ENCODE results near the gene PID1.

DNA sequence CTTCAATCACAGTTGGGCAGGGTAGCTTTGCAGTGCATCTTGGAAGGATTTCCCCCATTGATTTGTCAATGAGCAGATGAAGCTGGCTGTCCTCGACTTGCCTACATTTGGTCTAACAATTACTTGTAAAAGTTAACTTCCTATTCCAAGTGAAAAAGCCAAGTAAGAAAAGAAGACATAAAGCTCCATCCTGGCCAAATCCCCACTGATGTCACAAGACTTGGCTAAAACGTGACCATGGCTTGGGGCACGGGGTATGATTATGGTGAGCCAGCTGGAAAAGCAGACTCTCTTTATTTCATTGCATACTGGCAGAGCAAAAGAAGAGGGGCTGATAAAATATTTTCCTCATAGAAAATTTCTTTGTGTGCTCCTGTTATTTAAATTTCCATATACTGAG is 25.4 kb upstream of the PID1 start:
- TF ChIP-seq, protein P1, sequence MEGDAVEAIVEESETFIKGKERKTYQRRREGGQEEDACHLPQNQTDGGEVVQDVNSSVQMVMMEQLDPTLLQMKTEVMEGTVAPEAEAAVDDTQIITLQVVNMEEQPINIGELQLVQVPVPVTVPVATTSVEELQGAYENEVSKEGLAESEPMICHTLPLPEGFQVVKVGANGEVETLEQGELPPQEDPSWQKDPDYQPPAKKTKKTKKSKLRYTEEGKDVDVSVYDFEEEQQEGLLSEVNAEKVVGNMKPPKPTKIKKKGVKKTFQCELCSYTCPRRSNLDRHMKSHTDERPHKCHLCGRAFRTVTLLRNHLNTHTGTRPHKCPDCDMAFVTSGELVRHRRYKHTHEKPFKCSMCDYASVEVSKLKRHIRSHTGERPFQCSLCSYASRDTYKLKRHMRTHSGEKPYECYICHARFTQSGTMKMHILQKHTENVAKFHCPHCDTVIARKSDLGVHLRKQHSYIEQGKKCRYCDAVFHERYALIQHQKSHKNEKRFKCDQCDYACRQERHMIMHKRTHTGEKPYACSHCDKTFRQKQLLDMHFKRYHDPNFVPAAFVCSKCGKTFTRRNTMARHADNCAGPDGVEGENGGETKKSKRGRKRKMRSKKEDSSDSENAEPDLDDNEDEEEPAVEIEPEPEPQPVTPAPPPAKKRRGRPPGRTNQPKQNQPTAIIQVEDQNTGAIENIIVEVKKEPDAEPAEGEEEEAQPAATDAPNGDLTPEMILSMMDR (IDR thresholded peaks at IDR 0.05) = no peak
- TF ChIP-seq POLR2A (IDR thresholded peaks at IDR 0.05) = no peak
